ENCODE measurements around the gene CLPX.

Gene CLPX

DNA sequence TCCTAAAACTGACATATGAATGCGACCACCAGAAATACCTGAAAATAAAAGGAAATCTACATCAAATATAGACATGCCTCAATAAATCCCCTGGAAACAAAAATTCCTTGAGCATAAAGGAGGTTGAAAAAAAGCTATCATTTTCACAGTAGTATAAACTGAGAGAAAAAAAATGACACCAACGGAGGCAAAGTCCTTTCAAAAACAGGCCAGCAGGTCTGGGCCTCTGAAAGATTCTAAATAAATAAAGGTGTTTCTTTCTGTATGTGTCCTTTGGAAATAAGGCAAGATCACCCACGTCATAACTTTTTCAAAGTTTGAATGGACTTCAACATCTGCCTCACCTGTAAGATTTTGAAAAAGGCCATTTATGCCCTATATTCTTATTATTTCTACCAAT is 5.0 kb downstream of the CLPX start:
- TF ChIP-seq POLR2AphosphoS5 (IDR thresholded peaks at IDR 0.05; ENCODE audit: low read depth, low read length) = no peak

DNA sequence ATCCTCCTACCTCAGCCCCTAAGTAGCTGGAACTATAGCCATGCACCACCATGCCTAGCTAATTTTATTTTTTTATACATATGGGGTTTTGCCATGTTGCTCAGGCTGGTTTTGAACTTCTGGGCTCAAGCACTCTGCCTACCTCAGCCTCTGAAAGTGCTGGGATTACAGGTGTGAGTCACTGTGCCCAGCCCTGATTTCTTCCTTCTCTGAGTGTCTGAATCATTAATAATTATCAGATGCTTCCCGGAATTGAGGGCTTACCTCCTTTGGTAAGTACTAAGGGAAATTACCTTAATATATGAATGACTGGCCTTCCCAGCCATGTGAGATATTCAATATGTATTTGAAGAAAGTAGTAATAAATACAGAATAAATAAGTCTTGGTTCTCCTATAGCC is 7.2 kb downstream of the CLPX start:
- TF ChIP-seq FOXP2 (optimal IDR thresholded peaks at IDR 0.05; ENCODE audit: borderline replicate concordance, extremely low read depth, extremely low read length, insufficient read depth) (no peak), TAF1 (IDR thresholded peaks at IDR 0.05; ENCODE audit: borderline replicate concordance, insufficient read depth, low read length) (no peak), SIN3A (IDR thresholded peaks at IDR 0.05; ENCODE audit: borderline replicate concordance, insufficient read depth, low read length) (no peak), POLR2AphosphoS5 (IDR thresholded peaks at IDR 0.05; ENCODE audit: low read depth, low read length) (no peak)
- TF ChIP-seq, protein P1, sequence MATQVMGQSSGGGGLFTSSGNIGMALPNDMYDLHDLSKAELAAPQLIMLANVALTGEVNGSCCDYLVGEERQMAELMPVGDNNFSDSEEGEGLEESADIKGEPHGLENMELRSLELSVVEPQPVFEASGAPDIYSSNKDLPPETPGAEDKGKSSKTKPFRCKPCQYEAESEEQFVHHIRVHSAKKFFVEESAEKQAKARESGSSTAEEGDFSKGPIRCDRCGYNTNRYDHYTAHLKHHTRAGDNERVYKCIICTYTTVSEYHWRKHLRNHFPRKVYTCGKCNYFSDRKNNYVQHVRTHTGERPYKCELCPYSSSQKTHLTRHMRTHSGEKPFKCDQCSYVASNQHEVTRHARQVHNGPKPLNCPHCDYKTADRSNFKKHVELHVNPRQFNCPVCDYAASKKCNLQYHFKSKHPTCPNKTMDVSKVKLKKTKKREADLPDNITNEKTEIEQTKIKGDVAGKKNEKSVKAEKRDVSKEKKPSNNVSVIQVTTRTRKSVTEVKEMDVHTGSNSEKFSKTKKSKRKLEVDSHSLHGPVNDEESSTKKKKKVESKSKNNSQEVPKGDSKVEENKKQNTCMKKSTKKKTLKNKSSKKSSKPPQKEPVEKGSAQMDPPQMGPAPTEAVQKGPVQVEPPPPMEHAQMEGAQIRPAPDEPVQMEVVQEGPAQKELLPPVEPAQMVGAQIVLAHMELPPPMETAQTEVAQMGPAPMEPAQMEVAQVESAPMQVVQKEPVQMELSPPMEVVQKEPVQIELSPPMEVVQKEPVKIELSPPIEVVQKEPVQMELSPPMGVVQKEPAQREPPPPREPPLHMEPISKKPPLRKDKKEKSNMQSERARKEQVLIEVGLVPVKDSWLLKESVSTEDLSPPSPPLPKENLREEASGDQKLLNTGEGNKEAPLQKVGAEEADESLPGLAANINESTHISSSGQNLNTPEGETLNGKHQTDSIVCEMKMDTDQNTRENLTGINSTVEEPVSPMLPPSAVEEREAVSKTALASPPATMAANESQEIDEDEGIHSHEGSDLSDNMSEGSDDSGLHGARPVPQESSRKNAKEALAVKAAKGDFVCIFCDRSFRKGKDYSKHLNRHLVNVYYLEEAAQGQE (IDR thresholded peaks at IDR 0.05; ENCODE audit: insufficient read depth in 1 of 2, low read depth in 2 of 2, low read length in 2 of 2) = no peak

DNA sequence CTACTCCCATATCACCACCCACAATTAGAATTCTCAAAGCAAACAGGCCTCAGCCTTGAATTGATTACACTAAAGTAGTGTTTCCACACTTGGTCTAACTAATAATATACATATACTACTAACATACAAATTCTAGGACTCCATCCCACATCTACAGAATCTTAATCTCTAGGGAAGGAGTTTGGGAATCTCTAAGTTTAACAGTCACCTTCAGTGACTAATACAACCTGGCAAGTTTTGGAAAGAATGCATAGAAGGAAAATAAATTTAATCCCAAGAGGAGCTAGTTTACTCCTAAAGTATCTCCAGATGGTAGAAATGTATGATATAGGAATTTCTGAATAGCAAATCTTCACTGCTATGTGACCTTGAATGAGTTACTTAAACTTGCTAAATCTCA is 9.1 kb downstream of the CLPX start:
- TF ChIP-seq POLR2AphosphoS5 (IDR thresholded peaks at IDR 0.05; ENCODE audit: low read depth, low read length) (no peak), FOXP2 (optimal IDR thresholded peaks at IDR 0.05; ENCODE audit: borderline replicate concordance, extremely low read depth, extremely low read length, insufficient read depth) (no peak), SIN3A (IDR thresholded peaks at IDR 0.05; ENCODE audit: borderline replicate concordance, insufficient read depth, low read length) (no peak), TAF1 (IDR thresholded peaks at IDR 0.05; ENCODE audit: borderline replicate concordance, insufficient read depth, low read length) (no peak)
- TF ChIP-seq, protein P1 (IDR thresholded peaks at IDR 0.05; ENCODE audit: insufficient read depth in 1 of 2, low read depth in 2 of 2, low read length in 2 of 2) = no peak

DNA sequence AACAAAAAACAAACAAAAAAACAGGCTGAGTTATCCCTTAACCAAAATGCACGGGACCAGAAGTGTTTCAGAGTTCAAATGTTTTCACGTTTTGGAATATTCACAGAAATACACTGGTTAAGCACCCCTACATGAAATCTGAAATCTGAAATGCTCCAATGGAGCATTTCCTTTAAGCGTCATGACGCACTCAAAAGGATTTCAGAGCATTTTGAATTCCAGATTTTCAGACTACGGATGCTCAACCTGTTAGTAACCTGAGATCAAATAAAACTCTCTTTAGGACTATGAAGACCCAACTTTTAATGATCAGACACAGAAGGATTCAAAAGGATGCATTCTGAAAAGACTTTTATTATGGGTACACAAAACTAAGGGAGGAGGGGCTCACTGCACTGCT is 9.6 kb downstream of the CLPX start:
- TF ChIP-seq, protein P1 (IDR thresholded peaks at IDR 0.05; ENCODE audit: insufficient read depth in 1 of 2, low read depth in 2 of 2, low read length in 2 of 2) = no peak
- TF ChIP-seq POLR2AphosphoS5 (IDR thresholded peaks at IDR 0.05; ENCODE audit: low read depth, low read length) (no peak), SIN3A (IDR thresholded peaks at IDR 0.05; ENCODE audit: borderline replicate concordance, insufficient read depth, low read length) (no peak), FOXP2 (optimal IDR thresholded peaks at IDR 0.05; ENCODE audit: borderline replicate concordance, extremely low read depth, extremely low read length, insufficient read depth) (no peak), TAF1 (IDR thresholded peaks at IDR 0.05; ENCODE audit: borderline replicate concordance, insufficient read depth, low read length) (no peak)

GRCh38 chr15:65174509-65174908 is 10.6 kb downstream of the CLPX start:
- TF ChIP-seq FOXP2 (optimal IDR thresholded peaks at IDR 0.05; ENCODE audit: borderline replicate concordance, extremely low read depth, extremely low read length, insufficient read depth) = no peak
- TF ChIP-seq TAF1 (IDR thresholded peaks at IDR 0.05; ENCODE audit: borderline replicate concordance, insufficient read depth, low read length) = no peak
- TF ChIP-seq, protein P1 (IDR thresholded peaks at IDR 0.05; ENCODE audit: insufficient read depth in 1 of 2, low read depth in 2 of 2, low read length in 2 of 2) = no peak
- TF ChIP-seq POLR2AphosphoS5 (IDR thresholded peaks at IDR 0.05; ENCODE audit: low read depth, low read length) = no peak
- TF ChIP-seq SIN3A (IDR thresholded peaks at IDR 0.05; ENCODE audit: borderline replicate concordance, insufficient read depth, low read length) = no peak

Data from PFSK-1 (cell line).